Liver (tissue), 9 donors: ENCODE results near the gene LIMS4. TPM values are rescaled to one million over a fixed set of nuclear protein-coding genes. Genes with fewer than 3 reads are reported as not detected.
"Not testable (repeated sequence)": the region's sequence is repeated elsewhere in the genome, so short reads cannot be mapped to it uniquely, and the experiment has no call there.

Experiments used
- DNase-seq: peaks from one replicate; pipeline ENCODE4 v3.0.0-alpha.2; 2017; ENCODE audit warnings: low spot score
- H3K27ac ChIP-seq, 2 donors: one replicate each; pipeline ENCODE4 v1.7.0; 2013; ENCODE audit warnings: inconsistent platforms in 2 of 2, low read length in 2 of 2, control low read depth in 1 of 2, low read depth in 1 of 2, mild to moderate bottlenecking in 1 of 2
- H3K27me3 ChIP-seq, 4 donors: one replicate each; pipeline versions ENCODE4 v1.6.1 to v1.7.0; 2013; ENCODE audit warnings: low read length in 3 of 4, inconsistent platforms in 1 of 4, mild to moderate bottlenecking in 1 of 4, moderate library complexity in 1 of 4; ENCODE audit not compliant: control insufficient read depth in 4 of 4, insufficient read depth in 4 of 4
- H3K36me3 ChIP-seq, 4 donors: one replicate each; pipeline versions ENCODE4 v1.6.1 to v1.7.0; 2013; ENCODE audit warnings: low read length in 3 of 4, mild to moderate bottlenecking in 3 of 4, low read depth in 1 of 4, moderate library complexity in 1 of 4; ENCODE audit not compliant: control insufficient read depth in 4 of 4, insufficient read depth in 3 of 4
- H3K4me1 ChIP-seq, 4 donors: one replicate each; pipeline versions ENCODE4 v1.6.1 to v1.7.0; 2013; ENCODE audit warnings: low read length in 3 of 4, mild to moderate bottlenecking in 3 of 4, moderate library complexity in 1 of 4; ENCODE audit not compliant: control insufficient read depth in 4 of 4, insufficient read depth in 4 of 4
- H3K4me3 ChIP-seq, 3 donors: one replicate each; pipeline versions ENCODE4 v1.6.1 to v1.7.0; 2013; ENCODE audit warnings: low read length in 3 of 3, control low read depth in 1 of 3, low read depth in 1 of 3, mild to moderate bottlenecking in 1 of 3
- H3K9ac ChIP-seq, 2 donors: one replicate each; pipeline ENCODE4 v1.7.0; 2013; ENCODE audit warnings: low read length in 2 of 2, mild to moderate bottlenecking in 2 of 2, moderate library complexity in 2 of 2, control low read depth in 1 of 2, low read depth in 1 of 2
- H3K9me3 ChIP-seq, 4 donors: one replicate each; pipeline versions ENCODE4 v1.6.1 to v1.7.0; 2013; ENCODE audit warnings: low read length in 3 of 4; ENCODE audit not compliant: control insufficient read depth in 4 of 4
- WGBS: extraction: QIAGEN DNeasy Blood & Tissue Kit; methylation state at CpG from one replicate; pipeline ENCODE4 v1.1.7; 2013; 5-methylcytosine and 5-hydroxymethylcytosine counted together
- polyA plus RNA-seq, 2 donors: library from polyadenylated mRNA; stranded (reverse) in 1 of 2; unstranded in 1 of 2; fragments of 200-250 nt in 1 of 2; fragments of >200 nt in 1 of 2; fragmentation: Nextera tagmentation in 1 of 2; extraction: Ambion mirVana in 1 of 2; gene quantifications; one replicate each; pipeline versions ENCODE4 v1.2.1 to v1.2.3, GENCODE V29; 2013 to 2015
- total RNA-seq, 2 donors: library from RNA; depleted of rRNA; stranded (reverse); fragments of >200 nt; gene quantifications; one replicate each; pipeline ENCODE4 v1.2.3, GENCODE V29; 2014
- donor health status: healthy.
- donor health status: healthy.
- donor health status: healthy.
- donor health status: healthy.
- donor health status: healthy.

Gene LIMS4
- total and polyA plus RNA-seq, 4 donors, result 0.56 TPM; not detected in 3

DNA sequence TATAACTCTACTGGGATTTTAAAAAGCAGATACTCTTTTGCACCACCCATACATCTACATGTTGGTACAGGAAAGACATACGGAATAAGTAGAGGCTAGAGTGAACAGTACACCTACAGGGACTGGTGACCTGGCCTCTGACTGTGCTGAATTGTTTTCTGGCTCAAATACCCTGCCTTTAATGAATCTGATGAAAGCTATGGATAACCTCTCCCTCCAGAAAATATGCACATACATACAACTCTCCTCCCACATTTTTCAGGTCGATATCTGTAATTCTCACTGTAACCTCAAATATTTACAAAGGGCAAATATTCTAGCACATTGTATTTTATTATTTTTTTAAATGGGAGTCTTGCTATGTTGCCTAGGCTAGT lies 15.4 kb downstream of the LIMS4 start:
- not testable (repeated sequence) for H3K9ac ChIP-seq, H3K36me3 ChIP-seq, DNase-seq, H3K9me3 ChIP-seq, H3K4me1 ChIP-seq, H3K27ac ChIP-seq, H3K4me3 ChIP-seq, H3K27me3 ChIP-seq
- no CpG with 5 or more reads among the region's 2 CpGs for WGBS

DNA sequence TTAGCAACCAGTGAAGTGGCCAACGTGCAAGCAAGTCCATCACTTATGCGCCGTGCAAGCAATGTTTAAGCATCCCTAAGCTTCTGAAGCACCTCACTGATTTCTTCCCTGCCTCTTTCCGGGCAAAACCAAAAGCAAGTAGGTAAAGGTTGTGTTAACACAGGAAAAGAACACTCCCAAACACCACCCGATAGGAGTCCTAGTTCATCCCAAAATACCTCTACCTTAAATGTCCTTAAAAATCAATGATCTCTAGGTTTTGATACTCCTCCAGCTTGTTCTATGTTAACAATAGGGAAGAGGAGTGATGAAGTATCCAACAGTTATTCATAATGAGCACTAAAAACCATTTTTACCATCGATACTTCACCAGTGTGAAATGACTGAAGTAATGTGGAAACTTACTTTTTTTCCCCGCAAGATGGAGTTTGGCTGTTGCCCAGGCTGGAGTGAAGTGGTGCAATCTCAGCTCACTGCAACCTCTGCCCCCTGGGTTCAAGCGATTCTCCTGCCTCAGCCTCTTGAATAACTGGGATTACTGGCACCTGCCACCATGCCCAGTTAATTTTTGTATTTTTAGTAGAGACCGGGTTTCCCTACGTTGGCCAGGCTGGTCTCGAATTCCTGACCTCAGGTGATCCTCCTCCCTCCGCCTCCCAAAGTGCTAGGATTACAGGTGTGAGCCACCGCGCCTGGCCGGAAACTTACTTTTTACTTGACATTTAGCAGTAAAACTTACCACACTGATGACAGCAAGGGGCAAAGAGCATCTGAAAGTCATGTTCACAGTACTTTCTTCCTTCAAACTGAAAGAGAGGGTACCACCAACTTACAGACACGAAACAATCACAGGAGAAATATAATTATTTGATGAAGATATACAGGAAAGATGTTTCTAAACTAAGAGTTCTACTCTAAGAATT lies 16.1 kb downstream of the LIMS4 start:
- not testable (repeated sequence) for H3K9ac ChIP-seq, H3K36me3 ChIP-seq, DNase-seq, H3K9me3 ChIP-seq, H3K4me1 ChIP-seq, H3K4me3 ChIP-seq, H3K27ac ChIP-seq, H3K27me3 ChIP-seq
- WGBS, result 50% methylated on average over 1 of the region's 16 CpGs

DNA sequence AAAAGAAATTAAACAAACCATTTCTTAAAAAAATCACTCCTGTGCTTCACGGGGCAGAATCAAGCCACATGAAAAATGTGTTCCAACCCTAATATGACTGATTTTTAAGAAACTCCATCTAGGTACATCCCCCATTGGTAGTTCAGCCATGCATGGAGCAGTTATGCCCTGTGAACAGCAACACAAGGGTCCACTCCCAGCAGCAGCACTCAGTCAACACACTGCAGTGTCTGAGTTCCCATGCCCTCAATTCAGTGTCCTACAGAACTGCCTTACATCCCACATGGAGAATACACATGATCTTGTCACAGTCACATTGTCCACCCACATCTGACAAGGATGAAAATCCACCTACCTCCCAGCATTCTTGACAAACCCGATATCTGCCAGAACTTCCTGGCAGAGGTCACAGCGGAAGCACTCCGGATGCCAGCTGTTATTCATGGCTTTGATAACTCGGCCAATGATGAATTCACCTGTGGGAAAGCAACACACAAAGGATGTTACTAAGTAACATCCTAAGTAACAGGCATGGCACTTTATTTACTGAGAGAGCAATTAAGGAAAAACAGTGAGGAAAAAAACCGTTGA lies 17.4 kb downstream of the LIMS4 start:
- H3K4me3 ChIP-seq, DNase-seq, H3K27me3 ChIP-seq, H3K4me1 ChIP-seq, H3K36me3 ChIP-seq, H3K9me3 ChIP-seq, H3K9ac ChIP-seq, H3K27ac ChIP-seq: not testable (repeated sequence)
- no CpG with 5 or more reads among the region's 6 CpGs for WGBS

DNA sequence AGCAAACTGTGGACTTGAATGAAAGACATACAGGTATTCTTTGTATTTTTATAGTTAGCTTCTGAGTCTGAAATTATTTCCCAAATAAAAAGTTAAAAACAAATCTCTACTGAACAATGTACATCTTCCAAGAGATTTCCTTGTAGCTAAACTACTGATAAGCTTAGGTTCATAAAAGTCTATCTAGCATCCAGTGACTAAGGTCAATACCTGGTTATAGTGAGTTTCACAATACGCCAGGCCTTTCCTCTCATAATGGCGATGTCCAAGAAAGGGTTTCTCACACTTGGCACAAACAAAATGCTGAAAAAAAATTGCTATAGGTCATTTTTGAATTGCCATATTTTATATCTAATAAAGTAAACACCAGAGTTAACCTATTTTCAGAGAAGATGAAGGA lies 21.7 kb downstream of the LIMS4 start:
- H3K9me3 ChIP-seq, H3K27me3 ChIP-seq, H3K9ac ChIP-seq, H3K27ac ChIP-seq, H3K36me3 ChIP-seq, DNase-seq, H3K4me1 ChIP-seq, H3K4me3 ChIP-seq: not testable (repeated sequence)
- WGBS, result no CpG with 5 or more reads among the region's 2 CpGs

DNA sequence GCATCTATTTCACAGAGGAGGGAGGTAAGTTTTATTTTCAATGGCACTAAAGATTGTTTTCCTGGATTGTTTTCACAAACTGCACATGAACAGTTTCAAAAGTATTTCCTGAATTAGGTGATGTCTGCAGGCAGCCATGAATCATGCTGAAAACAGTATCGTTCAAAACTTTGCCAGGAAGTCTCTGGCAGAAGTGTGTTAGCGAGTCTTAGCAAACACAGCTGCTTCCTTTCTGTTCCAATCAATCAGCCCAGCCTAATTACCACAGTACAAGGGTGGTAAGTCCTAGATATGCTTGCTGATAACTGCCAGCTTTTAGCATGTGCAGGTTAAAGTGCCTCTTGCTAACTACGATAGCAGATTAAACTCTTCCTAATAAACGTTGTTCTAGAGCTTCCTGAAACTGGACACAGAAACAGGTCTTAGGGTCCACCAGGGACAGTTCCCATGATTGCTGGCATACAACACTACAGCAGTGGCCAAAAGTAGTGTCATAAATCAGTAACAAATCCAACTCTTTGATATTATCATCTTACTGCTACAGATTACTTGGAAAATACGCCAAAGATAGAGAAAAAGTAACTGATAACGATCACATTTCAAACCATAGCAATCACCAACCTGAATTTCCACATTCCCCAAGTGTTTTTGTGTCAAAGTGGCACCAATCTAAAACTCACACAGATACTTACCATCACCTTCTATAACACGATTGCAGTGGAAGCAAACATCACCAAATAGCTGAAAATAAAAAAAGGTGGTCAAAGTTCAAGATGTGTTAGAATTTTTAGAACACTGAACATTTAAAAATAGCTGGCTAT lies 23.3 kb downstream of the LIMS4 start:
- no CpG with 5 or more reads among the region's 7 CpGs for WGBS
- DNase-seq, H3K27me3 ChIP-seq: not testable (repeated sequence)

DNA sequence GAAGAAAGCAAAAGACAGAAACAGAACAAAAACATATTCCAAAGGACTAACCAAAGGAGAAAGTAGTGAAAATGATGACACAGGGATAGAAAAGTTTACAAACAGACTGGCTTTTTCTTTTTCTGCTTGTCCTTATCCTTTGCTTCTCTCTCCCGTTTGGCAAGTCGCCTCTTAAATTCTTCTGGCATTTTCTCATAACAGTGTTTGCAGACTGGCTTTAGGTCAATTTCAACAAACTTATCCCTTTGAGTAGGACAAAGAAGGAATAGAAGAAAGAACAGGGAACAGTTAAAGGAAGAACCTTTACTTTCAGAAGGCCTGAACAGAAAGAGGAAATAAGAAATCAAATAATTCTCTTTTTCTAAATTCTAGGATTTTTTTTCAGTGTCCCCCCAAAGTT lies 26.0 kb downstream of the LIMS4 start:
- H3K4me1 ChIP-seq, DNase-seq, H3K9ac ChIP-seq, H3K27ac ChIP-seq, H3K4me3 ChIP-seq, H3K27me3 ChIP-seq, H3K9me3 ChIP-seq, H3K36me3 ChIP-seq: not testable (repeated sequence)
- WGBS, result no CpG with 5 or more reads among the region's 2 CpGs

More for the DNA sequence above, 23.3 kb downstream of the LIMS4 start:
- not testable (repeated sequence) for H3K36me3 ChIP-seq, H3K9ac ChIP-seq, H3K9me3 ChIP-seq, H3K4me3 ChIP-seq, H3K27ac ChIP-seq, H3K4me1 ChIP-seq

DNA sequence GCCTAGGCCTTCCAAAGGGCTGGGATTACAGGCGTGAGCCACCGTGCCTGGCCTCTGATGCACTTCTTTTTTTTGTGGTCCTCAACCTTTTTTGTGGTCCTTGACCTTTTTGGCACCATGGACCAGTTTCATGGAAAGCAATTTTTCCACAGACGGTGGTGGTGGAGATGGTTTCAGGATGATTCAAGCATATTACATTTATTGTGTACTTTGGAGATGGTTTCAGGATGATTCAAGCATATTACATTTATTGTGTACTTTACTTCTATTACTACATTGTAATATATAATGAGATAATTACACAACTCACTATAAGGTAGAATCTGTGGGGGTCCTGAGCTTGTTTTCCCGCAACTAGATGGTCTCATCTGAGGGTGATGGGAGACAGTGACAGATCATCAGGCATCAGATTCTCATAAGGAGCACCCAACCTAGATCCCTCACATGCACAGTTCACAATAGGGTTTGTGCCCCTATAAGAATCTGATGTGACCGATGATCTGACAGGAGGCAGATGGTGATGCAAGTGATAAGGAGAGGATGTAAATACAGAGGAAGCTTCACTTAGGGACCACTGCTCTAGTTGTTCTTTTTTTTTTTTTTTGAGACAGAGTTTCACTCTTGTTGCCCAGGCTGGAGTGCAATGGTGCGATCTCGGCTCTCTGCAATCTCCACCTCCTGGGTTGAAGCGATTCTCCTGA lies 29.2 kb downstream of the LIMS4 start:
- H3K27me3 ChIP-seq, H3K4me3 ChIP-seq: not testable (repeated sequence)

DNA sequence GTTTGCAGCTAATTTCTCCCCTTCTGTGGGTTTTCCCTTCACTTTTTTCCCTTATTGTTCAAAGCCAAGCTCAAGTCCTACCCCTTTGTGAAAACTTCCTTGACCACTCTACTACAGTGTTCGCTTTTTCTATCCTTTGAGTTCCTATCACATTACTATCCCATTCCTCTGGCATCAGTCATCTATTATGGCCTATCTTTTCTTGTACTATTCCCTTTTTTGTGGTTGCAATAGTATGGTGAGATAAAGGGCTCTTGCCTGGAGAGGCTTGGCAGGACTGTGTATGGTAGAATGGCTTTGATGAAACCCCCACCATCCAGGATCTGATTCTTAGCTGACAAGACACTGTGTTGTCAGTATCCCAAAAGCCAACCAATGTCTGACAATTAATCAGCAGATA lies 30.7 kb downstream of the LIMS4 start:
- not testable (repeated sequence) for H3K27me3 ChIP-seq, H3K9me3 ChIP-seq, H3K4me3 ChIP-seq, H3K9ac ChIP-seq, H3K4me1 ChIP-seq, H3K36me3 ChIP-seq, H3K27ac ChIP-seq, DNase-seq
- no CpG with 5 or more reads among the region's 1 CpG for WGBS

More for the DNA sequence above, 29.2 kb downstream of the LIMS4 start:
- not testable (repeated sequence) for H3K27ac ChIP-seq, H3K4me1 ChIP-seq, H3K36me3 ChIP-seq, DNase-seq, H3K9me3 ChIP-seq, H3K9ac ChIP-seq
- no CpG with 5 or more reads among the region's 8 CpGs for WGBS
